Islet precursor cell (in vitro differentiated cells): ENCODE data around the gene MRPL38.
"Not testable (repeated sequence)": the region's sequence is repeated elsewhere in the genome, so short reads cannot be mapped to it uniquely, and the experiment has no call there.

Experiments used
- DNase-seq: peaks from one replicate; pipeline ENCODE4 v3.0.0-alpha.2; 2018

Gene MRPL38

GRCh38 chr17:75895370-75896155, 9.1 kb downstream of the MRPL38 start:
- DNase-seq, result peak; percentile 84

- peak; percentile 59 for DNase-seq
Measured at GRCh38 chr17:75894049-75894733, 10.5 kb downstream of the MRPL38 start.

- DNase-seq, result no peak
Measured at GRCh38 chr17:75893305-75894048, 11.2 kb downstream of the MRPL38 start.

- no peak for DNase-seq
Measured at GRCh38 chr17:75892556-75893224, 12.0 kb downstream of the MRPL38 start.

GRCh38 chr17:75891605-75892555, 12.8 kb downstream of the MRPL38 start:
- DNase-seq, result no peak

- peak; percentile 50 for DNase-seq
Measured at GRCh38 chr17:75891022-75891604, 13.6 kb downstream of the MRPL38 start.

GRCh38 chr17:75889454-75889853, 15.2 kb downstream of the MRPL38 start:
- peak; percentile 50 for DNase-seq

- DNase-seq, result no peak
Measured at GRCh38 chr17:75888484-75888883, 16.2 kb downstream of the MRPL38 start.

- not testable (repeated sequence) for DNase-seq
Measured at GRCh38 chr17:75885860-75886259, 18.8 kb downstream of the MRPL38 start.

GRCh38 chr17:75885431-75885830, 19.3 kb downstream of the MRPL38 start:
- DNase-seq, result no peak

- DNase-seq, result no peak
Measured at GRCh38 chr17:75881678-75882454, 22.8 kb downstream of the MRPL38 start.

GRCh38 chr17:75880266-75880665, 24.4 kb downstream of the MRPL38 start:
- DNase-seq, result no peak

GRCh38 chr17:75878174-75878998, 26.3 kb downstream of the MRPL38 start, which contains the start of gene TRIM47:
Gene TRIM47 (minus strand): TSS chr17:75878581. CDS start chr17:75878548, 33 bp downstream.
- peak; percentile 82 for DNase-seq

- peak; percentile 94 for DNase-seq
Measured at GRCh38 chr17:75877752-75878173, 26.9 kb downstream of the MRPL38 start.

GRCh38 chr17:75876938-75877751, 27.5 kb downstream of the MRPL38 start:
- DNase-seq, result peak; percentile 91

- DNase-seq, result peak; percentile 85
Measured at GRCh38 chr17:75876190-75876937, 28.3 kb downstream of the MRPL38 start.

GRCh38 chr17:75875940-75876189, 28.8 kb downstream of the MRPL38 start:
- peak; percentile 66 for DNase-seq
